Breast epithelium (tissue), 4 donors: ENCODE data around the gene RNU2-63P. TPM values are rescaled to one million over a fixed set of nuclear protein-coding genes. Genes with fewer than 3 reads are reported as not detected.

Source experiments
- DNase-seq, 2 donors: peaks; one replicate each; pipeline ENCODE4 v3.0.0-alpha.2; 2019; ENCODE audit warnings: low spot score in 2 of 2
- H3K27ac ChIP-seq, 2 donors: fragments of 200-600 bp; sonication (generic) in 1 of 2; one replicate each; pipeline ENCODE4 v1.5.1; 2016 to 2019; ENCODE audit warnings: mild to moderate bottlenecking in 1 of 2
- H3K27me3 ChIP-seq, 2 donors: fragments of 200-600 bp; sonication (generic) in 1 of 2; one replicate each; pipeline versions ENCODE4 v1.5.1 to v1.6.0; 2017 to 2019; ENCODE audit warnings: control low read depth in 1 of 2, mild to moderate bottlenecking in 1 of 2
- H3K36me3 ChIP-seq: fragments of 200-600 bp; one replicate; pipeline ENCODE4 v1.5.1; 2019
- H3K4me1 ChIP-seq, 2 donors: fragments of 200-600 bp; sonication (generic); one replicate each; pipeline ENCODE4 v1.5.1; 2016 to 2019; ENCODE audit warnings: control low read depth in 1 of 2
- H3K4me3 ChIP-seq, 3 donors: fragments of 200-600 bp; sonication (generic); 1 replicate in 2 of 3; 2 replicates in 1 of 3; pipeline ENCODE4 v1.5.1; 2016 to 2019; ENCODE audit warnings: mild to moderate bottlenecking in 3 of 3, moderate library complexity in 2 of 3
- H3K9me3 ChIP-seq, 2 donors: fragments of 200-600 bp; sonication (generic) in 1 of 2; one replicate each; pipeline ENCODE4 v1.5.1; 2016 to 2019; ENCODE audit warnings: control low read depth in 1 of 2
- POLR2A ChIP-seq: fragments of 450-650 bp; IDR thresholded peaks from one replicate; pipeline ENCODE4 v1.6.1; 2016; ENCODE audit warnings: antibody characterized with exemption, mild to moderate bottlenecking, moderate library complexity
- POLR2AphosphoS5 ChIP-seq, 3 donors: sonication (generic); formaldehyde crosslinking; IDR thresholded peaks; one replicate each; pipeline ENCODE4 v1.6.1; 2017; ENCODE audit warnings: antibody characterized with exemption in 3 of 3
- intact Hi-C: fragments of 100-400 bp; cut with DNase I; formaldehyde crosslinking; loops from one replicate; pipeline ENCODE4 v1.15.1; 2023; ENCODE audit warnings: low total_unique reads
- total RNA-seq, 3 donors: library from RNA; depleted of rRNA; stranded (reverse); fragments of >200 nt; gene quantifications; one replicate each; pipeline ENCODE4 v1.1.0, GENCODE V29; 2016
- TF ChIP-seq, protein P1 (sequence below), 3 donors: fragments of 450-650 bp; IDR thresholded peaks; one replicate each; pipeline ENCODE4 v1.5.1; 2016 to 2017; ENCODE audit warnings: antibody characterized with exemption in 3 of 3, mild to moderate bottlenecking in 3 of 3, moderate library complexity in 3 of 3

The RNU2-63P gene
- total RNA-seq, 3 donors from 2014 or later, result not detected

GRCh38 chr2:88057437-88057844 is 41.1 kb upstream of the RNU2-63P start:
- no peak for DNase-seq
- no peak for TF ChIP-seq POLR2AphosphoS5 (IDR thresholded peaks at IDR 0.05)
- TF ChIP-seq, protein P1, sequence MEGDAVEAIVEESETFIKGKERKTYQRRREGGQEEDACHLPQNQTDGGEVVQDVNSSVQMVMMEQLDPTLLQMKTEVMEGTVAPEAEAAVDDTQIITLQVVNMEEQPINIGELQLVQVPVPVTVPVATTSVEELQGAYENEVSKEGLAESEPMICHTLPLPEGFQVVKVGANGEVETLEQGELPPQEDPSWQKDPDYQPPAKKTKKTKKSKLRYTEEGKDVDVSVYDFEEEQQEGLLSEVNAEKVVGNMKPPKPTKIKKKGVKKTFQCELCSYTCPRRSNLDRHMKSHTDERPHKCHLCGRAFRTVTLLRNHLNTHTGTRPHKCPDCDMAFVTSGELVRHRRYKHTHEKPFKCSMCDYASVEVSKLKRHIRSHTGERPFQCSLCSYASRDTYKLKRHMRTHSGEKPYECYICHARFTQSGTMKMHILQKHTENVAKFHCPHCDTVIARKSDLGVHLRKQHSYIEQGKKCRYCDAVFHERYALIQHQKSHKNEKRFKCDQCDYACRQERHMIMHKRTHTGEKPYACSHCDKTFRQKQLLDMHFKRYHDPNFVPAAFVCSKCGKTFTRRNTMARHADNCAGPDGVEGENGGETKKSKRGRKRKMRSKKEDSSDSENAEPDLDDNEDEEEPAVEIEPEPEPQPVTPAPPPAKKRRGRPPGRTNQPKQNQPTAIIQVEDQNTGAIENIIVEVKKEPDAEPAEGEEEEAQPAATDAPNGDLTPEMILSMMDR (IDR thresholded peaks at IDR 0.05), result no peak
- TF ChIP-seq POLR2A, result no peak
- Histone ChIP-seq H3K27ac (no peak overlapping the region), H3K4me3 (no peak overlapping the region), H3K4me1 (peaks cover 0 to 4% of the 10 kb centered on the region in 2 donors), H3K9me3 (no peaks in the 10 kb centered on the region), H3K36me3 (no peaks in the 10 kb centered on the region), H3K27me3 (no peaks in the 10 kb centered on the region)
- intact Hi-C loops, result no loop called here

- Histone ChIP-seq H3K4me1 (peaks cover 0 to 4% of the 10 kb centered on the region in 2 donors), H3K4me3 (peak within 1 kb of the TSS; percentile 74 to 96 (median 91)), H3K27me3 (no peaks in the 10 kb centered on the region), H3K9me3 (no peaks in the 10 kb centered on the region), H3K27ac (peak within 1 kb of the TSS; percentile 94 to 99), H3K36me3 (no peaks in the 10 kb centered on the region)
- intact Hi-C loops, result no loop called here
- TF ChIP-seq POLR2A, result peak; percentile 94
- peak; percentile 86 to 95 (median 92) for TF ChIP-seq POLR2AphosphoS5 (IDR thresholded peaks at IDR 0.05)
- TF ChIP-seq, protein P1 (IDR thresholded peaks at IDR 0.05), result peak in 2 of 3 donors; percentile 23 to 25
- DNase-seq, result peak; percentile 95
These were observed 39.2 kb upstream of the RNU2-63P start, which contains the start of gene KRCC1 for GRCh38 chr2:88055371-88056128. Gene KRCC1 (minus strand): TSS chr2:88055783. CDS start chr2:88028563, 27,220 bp downstream.

DNA sequence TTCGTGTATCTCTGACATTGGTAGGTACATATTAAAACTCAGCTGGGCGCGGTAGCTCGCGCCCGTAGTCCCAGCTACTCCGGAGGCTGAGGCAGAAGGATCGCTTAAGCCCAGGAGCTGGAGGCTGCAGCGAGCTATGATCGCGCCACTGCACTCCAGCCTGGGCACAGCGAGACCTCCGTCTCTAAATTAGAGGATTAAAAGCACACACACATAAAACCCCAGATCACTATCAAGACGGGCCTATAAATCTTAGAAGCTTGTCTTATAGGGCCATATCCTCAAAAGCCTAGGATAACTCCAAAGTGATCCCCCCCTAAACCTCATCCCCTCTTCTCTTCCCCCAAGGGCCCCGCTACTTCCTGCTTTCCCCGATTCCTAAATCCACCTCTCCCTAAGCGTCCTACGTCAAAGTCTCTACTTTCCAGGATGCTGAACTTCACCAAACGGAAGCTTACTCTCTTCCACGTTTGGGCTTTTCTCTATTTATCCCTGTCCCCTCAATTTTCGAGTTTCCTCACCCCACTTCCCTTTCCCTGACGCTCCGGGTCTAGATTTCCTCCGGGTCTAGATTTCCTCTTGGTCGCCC is 38.5 kb upstream of the RNU2-63P start:
- intact Hi-C loops, result no loop called here
- H3K27me3 ChIP-seq, result no peaks in the 10 kb centered on the region
- DNase-seq, result no peak

DNA sequence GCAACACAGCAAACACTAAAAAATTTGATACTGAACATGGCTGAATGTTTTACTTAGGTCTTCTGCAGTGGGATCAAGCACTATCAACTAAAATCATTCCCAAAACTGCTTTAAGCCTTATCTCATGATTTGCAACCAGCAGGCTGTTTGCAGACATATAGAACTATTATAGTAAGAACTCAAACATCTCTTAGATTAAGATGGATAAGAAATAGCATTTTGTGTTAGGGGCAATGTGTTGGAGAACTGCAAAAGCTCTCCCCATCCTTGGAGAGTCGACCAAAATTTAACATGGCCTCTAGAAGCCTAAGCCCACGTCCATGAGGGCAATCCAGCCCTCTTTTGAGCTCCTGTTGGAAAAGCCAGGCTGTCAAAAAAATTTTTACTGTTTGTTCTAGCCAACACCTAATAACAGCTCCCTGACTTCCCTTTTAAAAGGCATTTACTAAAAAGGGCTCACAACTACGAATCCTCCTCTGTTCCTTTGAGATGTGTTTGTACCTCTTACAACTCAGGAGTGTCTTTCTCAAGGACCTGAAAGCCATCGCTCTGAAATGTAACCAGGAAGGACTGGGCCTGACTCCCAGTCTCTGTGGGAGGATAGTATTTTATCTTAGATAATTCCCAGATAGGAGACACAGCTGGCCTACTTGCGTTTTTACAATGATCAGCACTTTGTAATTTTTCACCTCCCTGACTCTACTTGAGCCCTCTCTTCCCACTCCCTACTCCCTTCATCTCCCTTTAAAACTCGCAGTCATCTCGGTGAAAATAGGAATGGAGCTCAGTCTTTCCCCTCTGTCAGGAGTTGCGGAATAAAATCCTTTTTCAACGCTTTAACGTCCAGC is 37.8 kb upstream of the RNU2-63P start:
- no peaks in the 10 kb centered on the region for H3K9me3 ChIP-seq
- H3K4me1 ChIP-seq, result peaks cover 0 to 4% of the 10 kb centered on the region in 2 donors
- H3K27ac ChIP-seq, result peak overlapping the region; percentile 94 to 99
- no peaks in the 10 kb centered on the region for H3K27me3 ChIP-seq
- intact Hi-C loops, result no loop called here
- no peak for DNase-seq
- H3K36me3 ChIP-seq, result no peaks in the 10 kb centered on the region
- TF ChIP-seq, protein P1 (IDR thresholded peaks at IDR 0.05), result no peak
- TF ChIP-seq POLR2AphosphoS5 (IDR thresholded peaks at IDR 0.05) (no peak), POLR2A (no peak)
- H3K4me3 ChIP-seq, result peak overlapping the region; percentile 74 to 96 (median 91)

More for the DNA sequence above, 38.5 kb upstream of the RNU2-63P start:
- no peaks in the 10 kb centered on the region for H3K9me3 ChIP-seq
- peak overlapping the region; percentile 74 to 96 (median 91) for H3K4me3 ChIP-seq
- H3K4me1 ChIP-seq, result peaks cover 0 to 4% of the 10 kb centered on the region in 2 donors
- H3K36me3 ChIP-seq, result no peaks in the 10 kb centered on the region
- peak overlapping the region; percentile 94 to 99 for H3K27ac ChIP-seq
- TF ChIP-seq POLR2AphosphoS5 (IDR thresholded peaks at IDR 0.05), result no peak
- TF ChIP-seq, protein P1 (IDR thresholded peaks at IDR 0.05), result no peak
